CD14-positive monocyte (primary cell): ENCODE results near the gene CACNA2D2. TPM values are rescaled to one million over a fixed set of nuclear protein-coding genes. Genes with fewer than 3 reads are reported as not detected.

Experiments
- DNase-seq, 3 donors: peaks; one replicate each; pipeline ENCODE4 v3.0.0-alpha.2; 2011 to 2022
- H2AFZ ChIP-seq: 2 replicates; pipeline ENCODE4 v1.6.0; 2012; ENCODE audit warnings: mild to moderate bottlenecking, low read depth, low read length, inconsistent platforms; ENCODE audit not compliant: insufficient read depth, poor library complexity, severe bottlenecking
- H3K27ac ChIP-seq, 2 donors: 1 replicate in 1 of 2; 2 replicates in 1 of 2; pipeline ENCODE4 v1.5.1; 2012 to 2013; ENCODE audit warnings: low read length in 2 of 2, control low read depth in 1 of 2, inconsistent platforms in 1 of 2, low read depth in 1 of 2, mild to moderate bottlenecking in 1 of 2
- H3K27me3 ChIP-seq, 2 donors: one replicate each; pipeline versions ENCODE4 v1.6.0 to v1.6.1; 2011 to 2013; ENCODE audit warnings: low read length in 2 of 2; ENCODE audit not compliant: control insufficient read depth in 2 of 2, insufficient read depth in 2 of 2
- H3K36me3 ChIP-seq, 2 donors: replicated peaks in 1 of 2; 1 replicate in 1 of 2; 2 replicates in 1 of 2; pipeline versions ENCODE4 v1.5.1 to v1.6.1; 2012 to 2013; ENCODE audit warnings: low read length in 2 of 2, control low read depth in 1 of 2, inconsistent platforms in 1 of 2, mild to moderate bottlenecking in 1 of 2; ENCODE audit not compliant: insufficient read depth in 2 of 2, control insufficient read depth in 1 of 2
- H3K4me1 ChIP-seq, 2 donors: 1 replicate in 1 of 2; 2 replicates in 1 of 2; pipeline versions ENCODE4 v1.5.1 to v1.6.1; 2012 to 2013; ENCODE audit warnings: low read length in 2 of 2, control low read depth in 1 of 2, inconsistent platforms in 1 of 2, mild to moderate bottlenecking in 1 of 2, moderate library complexity in 1 of 2; ENCODE audit not compliant: insufficient read depth in 2 of 2, control insufficient read depth in 1 of 2
- H3K4me2 ChIP-seq: replicated peaks from 2 replicates; pipeline ENCODE3; 2012; ENCODE audit warnings: low read length, moderate library complexity, mild to moderate bottlenecking; ENCODE audit not compliant: poor library complexity, severe bottlenecking; ENCODE audit errors: extremely low read depth
- H3K4me3 ChIP-seq, 3 experiments: fragments of 200-600 bp in 1 of 3; sonication (generic) in 1 of 3; replicated peaks in 1 of 3; 1 replicate in 2 of 3; 2 replicates in 1 of 3; pipeline ENCODE4 v1.5.1; 2011 to 2013; ENCODE audit warnings: low read length in 3 of 3, mild to moderate bottlenecking in 3 of 3, control low read depth in 2 of 3, low read depth in 2 of 3, inconsistent platforms in 1 of 3, moderate library complexity in 1 of 3
- H3K79me2 ChIP-seq: 2 replicates; pipeline ENCODE4 v1.6.0; 2012; ENCODE audit warnings: mild to moderate bottlenecking, control low read depth, inconsistent platforms, low read length, moderate library complexity; ENCODE audit not compliant: insufficient read depth
- H3K9ac ChIP-seq: 2 replicates; pipeline ENCODE4 v1.6.0; 2017; ENCODE audit warnings: low read length, mild to moderate bottlenecking; ENCODE audit not compliant: insufficient read depth, poor library complexity, severe bottlenecking
- H3K9me3 ChIP-seq, 2 donors: replicated peaks in 1 of 2; 1 replicate in 1 of 2; 2 replicates in 1 of 2; pipeline versions ENCODE4 v1.5.1 to v1.6.1; 2012 to 2013; ENCODE audit warnings: low read length in 2 of 2, control low read depth in 1 of 2; ENCODE audit not compliant: control insufficient read depth in 1 of 2, insufficient read depth in 1 of 2
- H4K20me1 ChIP-seq: 2 replicates; pipeline ENCODE4 v1.6.0; 2012; ENCODE audit warnings: mild to moderate bottlenecking, low read length, control low read depth, moderate library complexity; ENCODE audit not compliant: insufficient read depth
- H3K27ac Mint-ChIP-seq, 7 donors: one replicate each; pipeline ENCODE4 v1.8.0; 2020; ENCODE audit warnings: mild to moderate bottlenecking in 7 of 7, mixed read lengths in 7 of 7, moderate library complexity in 6 of 7, inconsistent platforms in 2 of 7
- H3K27me3 Mint-ChIP-seq, 3 donors: one replicate each; pipeline ENCODE4 v1.8.0; 2021 to 2022; ENCODE audit warnings: low read depth in 3 of 3, mild to moderate bottlenecking in 3 of 3, mixed read lengths in 3 of 3, moderate library complexity in 3 of 3, inconsistent platforms in 1 of 3
- H3K36me3 Mint-ChIP-seq, 2 donors: one replicate each; pipeline ENCODE4 v1.8.0; 2020; ENCODE audit warnings: mixed read lengths in 2 of 2, inconsistent platforms in 1 of 2, mild to moderate bottlenecking in 1 of 2
- H3K4me1 Mint-ChIP-seq: one replicate; pipeline ENCODE4 v1.8.0; 2020; ENCODE audit warnings: mild to moderate bottlenecking, mixed read lengths
- H3K4me3 Mint-ChIP-seq, 2 donors: one replicate each; pipeline ENCODE4 v1.8.0; 2020; ENCODE audit warnings: mild to moderate bottlenecking in 2 of 2, mixed read lengths in 2 of 2, moderate library complexity in 1 of 2
- H3K9me3 Mint-ChIP-seq, 7 donors: one replicate each; pipeline ENCODE4 v1.8.0; 2020 to 2022; ENCODE audit warnings: mixed read lengths in 7 of 7, mild to moderate bottlenecking in 6 of 7, moderate library complexity in 6 of 7, inconsistent platforms in 2 of 7
- CTCF ChIP-seq: fragments of 200-600 bp; IDR thresholded peaks from one replicate; pipeline ENCODE4 v1.8.0; 2022; ENCODE audit warnings: antibody characterized with exemption, mild to moderate bottlenecking
- WGBS: methylation state at CpG from one replicate; pipeline ENCODE4 v1.1.5; 2013; ENCODE audit warnings: missing lambda C conversion rate; ENCODE audit not compliant: insufficient coverage; 5-methylcytosine and 5-hydroxymethylcytosine counted together
- intact Hi-C, 2 donors: fragments of 100-400 bp; cut with micrococcal nuclease; formaldehyde crosslinking; loops; one replicate each; pipeline versions ENCODE4 v1.15.0 to v1.15.1; 2023
- polyA plus RNA-seq, 3 donors: library from polyadenylated mRNA; depleted of rRNA in 1 of 3; unstranded in 2 of 3; stranded (reverse) in 1 of 3; fragments of 300-500 nt in 2 of 3; fragments of >200 nt in 1 of 3; fragmentation: Illumina TruSeq in 2 of 3; gene quantifications; 1 replicate in 2 of 3; 2 replicates in 1 of 3; pipeline ENCODE4 v1.2.3, GENCODE V29; 2012 to 2021

The CACNA2D2 gene
- polyA plus RNA-seq, 3 donors, result 0.09 to 0.16 TPM; not detected in 1

GRCh38 chr3:50493623-50494022 lies 9.8 kb downstream of the CACNA2D2 start:
- no peaks in the 10 kb centered on the region for H3K36me3 Mint-ChIP-seq
- Histone ChIP-seq H3K4me3 (no peak overlapping the region), H3K4me1 (no peaks in the 10 kb centered on the region), H3K27me3 (no peaks in the 10 kb centered on the region), H3K79me2 (no peaks in the 10 kb centered on the region), H3K36me3 (no peaks in the 10 kb centered on the region), H2AFZ (no peak overlapping the region), H3K4me2 (no peak overlapping the region), H3K9ac (no peak overlapping the region), H3K9me3 (no peaks in the 10 kb centered on the region), H3K27ac (no peak overlapping the region), H4K20me1 (no peaks in the 10 kb centered on the region)
- H3K4me3 Mint-ChIP-seq, result no peak overlapping the region
- TF ChIP-seq CTCF, result no peak
- peaks cover 9% of the 10 kb centered on the region for H3K4me1 Mint-ChIP-seq
- 97% methylated on average over 11 of the region's 11 CpGs for WGBS
- peaks cover 0 to 3% (median 0%) of the 10 kb centered on the region in 7 donors for H3K9me3 Mint-ChIP-seq
- no peak for DNase-seq
- intact Hi-C loops, result no loop called here
- no peak overlapping the region for H3K27ac Mint-ChIP-seq
- H3K27me3 Mint-ChIP-seq, result peaks cover 0 to 1% (median under 1%) of the 10 kb centered on the region in 3 donors

- no peak for DNase-seq
- no peak overlapping the region for H3K9ac ChIP-seq
- no peaks in the 10 kb centered on the region for H3K27me3 Mint-ChIP-seq
- peaks cover 0 to 3% (median 0%) of the 10 kb centered on the region in 7 donors for H3K9me3 Mint-ChIP-seq
- peaks cover 9% of the 10 kb centered on the region for H3K4me1 Mint-ChIP-seq
- H3K79me2 ChIP-seq, result no peaks in the 10 kb centered on the region
- H3K27ac Mint-ChIP-seq, result peak overlapping the region in 2 of 7 donors; percentile 75 to 79
- H3K4me3 ChIP-seq, result no peak overlapping the region
- H3K9me3 ChIP-seq, result no peaks in the 10 kb centered on the region
- no peaks in the 10 kb centered on the region for H4K20me1 ChIP-seq
- H3K36me3 Mint-ChIP-seq, result no peaks in the 10 kb centered on the region
- H3K36me3 ChIP-seq, result no peaks in the 10 kb centered on the region
- WGBS, result 25% methylated on average over 1 of the region's 4 CpGs
- H3K4me1 ChIP-seq, result no peaks in the 10 kb centered on the region
- H3K27ac ChIP-seq, result no peak overlapping the region
- H3K27me3 ChIP-seq, result no peaks in the 10 kb centered on the region
- no peak overlapping the region for H3K4me3 Mint-ChIP-seq
- intact Hi-C loops, result no loop called here
- no peak overlapping the region for H2AFZ ChIP-seq
- TF ChIP-seq CTCF, result no peak
- no peak overlapping the region for H3K4me2 ChIP-seq
Measured at GRCh38 chr3:50493086-50493485, 10.3 kb downstream of the CACNA2D2 start.
